HEK293 (cell line): Measurements from ENCODE around the gene CDYL.

ENCODE experiments used
- CTCF ChIA-PET: fragments of 350-600 bp; formaldehyde crosslinking; extraction: SDS; loops from one replicate; lab custom pipeline; 2021; ENCODE audit warnings: antibody characterized with exemption; lab: Yijun Ruan, JAX
- POLR2A ChIA-PET: fragments of 300-600 bp; formaldehyde crosslinking; extraction: SDS; loops from one replicate; lab custom pipeline; 2020; ENCODE audit warnings: antibody characterized with exemption, inconsistent platforms; lab: Yijun Ruan, JAX
- H3K27ac ChIP-seq: fragments of 200-500 bp; sonication (Bioruptor generic); 2 replicates; pipeline ENCODE4 v1.5.1; 2014; ENCODE audit warnings: low read depth, low read length, control low read depth, inconsistent platforms; ENCODE audit errors: extremely low read depth
- H3K36me3 ChIP-seq, 2 experiments: fragments of 200-500 bp in 1 of 2; sonication (Bioruptor generic) in 1 of 2; 1 replicate in 1 of 2; 2 replicates in 1 of 2; pipeline ENCODE4 v1.5.1; 2014 to 2017; ENCODE audit warnings: inconsistent platforms in 2 of 2, low read length in 2 of 2; ENCODE audit not compliant: control insufficient read depth in 2 of 2, insufficient read depth in 1 of 2
- H3K4me1 ChIP-seq: fragments of 200-500 bp; sonication (Bioruptor generic); 2 replicates; pipeline ENCODE4 v1.5.1; 2014; ENCODE audit warnings: mild to moderate bottlenecking, low read length, inconsistent platforms; ENCODE audit not compliant: control insufficient read depth, insufficient read depth
- H3K4me3 ChIP-seq: 2 replicates; pipeline ENCODE4 v1.5.1; 2011; ENCODE audit warnings: low read depth, mild to moderate bottlenecking, control low read depth, low read length, moderate library complexity
- H3K9me3 ChIP-seq: fragments of 200-500 bp; sonication (Bioruptor generic); 2 replicates; pipeline ENCODE4 v1.5.1; 2014; ENCODE audit warnings: low read depth, low read length, inconsistent platforms; ENCODE audit not compliant: control insufficient read depth, insufficient read depth
- HOXD13 ChIP-seq: sonication (generic); formaldehyde crosslinking; IDR thresholded peaks from 2 replicates; pipeline ENCODE4 v1.8.0; 2022; ENCODE audit warnings: missing genetic modification reagents, borderline replicate concordance
- SCRT1 ChIP-seq: fragments of 450-650 bp; formaldehyde crosslinking; IDR thresholded peaks from 2 replicates; pipeline ENCODE4 v1.5.1; 2016; ENCODE audit warnings: missing biosample characterization, missing genetic modification characterization, borderline replicate concordance
- ZBTB48 ChIP-seq: fragments of 450-650 bp; formaldehyde crosslinking; IDR thresholded peaks from 2 replicates; pipeline ENCODE4 v1.5.1; 2016; ENCODE audit warnings: missing biosample characterization, missing genetic modification characterization
- ZFP37 ChIP-seq: fragments of 450-650 bp; formaldehyde crosslinking; IDR thresholded peaks from 2 replicates; pipeline ENCODE4 v1.5.1; 2016; ENCODE audit warnings: missing biosample characterization, missing genetic modification characterization
- ZNF19 ChIP-seq: fragments of 450-650 bp; formaldehyde crosslinking; IDR thresholded peaks from 2 replicates; pipeline ENCODE4; 2016; ENCODE audit warnings: missing biosample characterization, missing genetic modification characterization, low read depth
- ZNF2 ChIP-seq: fragments of 450-650 bp; formaldehyde crosslinking; IDR thresholded peaks from 2 replicates; pipeline ENCODE4 v1.5.1; 2016; ENCODE audit warnings: missing biosample characterization, missing genetic modification characterization
- ZNF654 ChIP-seq: fragments of 450-650 bp; formaldehyde crosslinking; IDR thresholded peaks from 2 replicates; pipeline ENCODE4 v1.5.1; 2016; ENCODE audit warnings: low read depth, missing biosample characterization, missing genetic modification characterization
- ZNF76 ChIP-seq: fragments of 450-650 bp; formaldehyde crosslinking; IDR thresholded peaks from 2 replicates; pipeline ENCODE4; 2016; ENCODE audit warnings: low read depth, missing biosample characterization, missing genetic modification characterization, borderline replicate concordance
- ZSCAN16 ChIP-seq: fragments of 450-650 bp; formaldehyde crosslinking; IDR thresholded peaks from 2 replicates; pipeline ENCODE4 v1.5.1; 2016; ENCODE audit warnings: missing biosample characterization, missing genetic modification characterization
- TF ChIP-seq, protein P1 (sequence below): fragments of 450-650 bp; formaldehyde crosslinking; IDR thresholded peaks from 2 replicates; pipeline ENCODE4 v1.5.1; 2016; ENCODE audit warnings: missing biosample characterization, missing genetic modification characterization, borderline replicate concordance
- TF ChIP-seq, protein P2 (sequence below): fragments of 450-650 bp; formaldehyde crosslinking; IDR thresholded peaks from 2 replicates; pipeline ENCODE4 v1.5.1; 2016; ENCODE audit warnings: missing biosample characterization, missing genetic modification characterization
- TF ChIP-seq, protein P3 (sequence below): fragments of 450-650 bp; formaldehyde crosslinking; IDR thresholded peaks from 2 replicates; pipeline ENCODE4 v1.5.1; 2017; ENCODE audit warnings: missing biosample characterization, missing genetic modification characterization

CDYL gene

DNA sequence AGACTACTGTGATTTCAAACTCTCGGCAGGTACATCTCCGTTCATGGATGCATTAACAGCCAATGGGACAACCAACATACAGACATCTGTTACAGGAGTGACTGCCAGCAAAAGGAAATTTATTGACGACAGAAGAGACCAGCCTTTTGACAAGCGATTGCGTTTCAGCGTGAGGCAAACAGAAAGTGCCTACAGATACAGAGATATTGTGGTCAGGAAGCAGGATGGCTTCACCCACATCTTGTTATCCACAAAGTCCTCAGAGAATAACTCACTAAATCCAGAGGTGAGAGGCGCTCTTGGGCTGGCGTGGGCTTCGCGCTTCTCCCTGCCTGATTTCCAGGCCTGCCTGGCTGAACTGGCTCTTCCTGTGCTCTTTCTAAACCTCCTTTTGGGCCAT, 159.3 kb downstream of the CDYL start (continued):
- TF ChIP-seq, protein P1, sequence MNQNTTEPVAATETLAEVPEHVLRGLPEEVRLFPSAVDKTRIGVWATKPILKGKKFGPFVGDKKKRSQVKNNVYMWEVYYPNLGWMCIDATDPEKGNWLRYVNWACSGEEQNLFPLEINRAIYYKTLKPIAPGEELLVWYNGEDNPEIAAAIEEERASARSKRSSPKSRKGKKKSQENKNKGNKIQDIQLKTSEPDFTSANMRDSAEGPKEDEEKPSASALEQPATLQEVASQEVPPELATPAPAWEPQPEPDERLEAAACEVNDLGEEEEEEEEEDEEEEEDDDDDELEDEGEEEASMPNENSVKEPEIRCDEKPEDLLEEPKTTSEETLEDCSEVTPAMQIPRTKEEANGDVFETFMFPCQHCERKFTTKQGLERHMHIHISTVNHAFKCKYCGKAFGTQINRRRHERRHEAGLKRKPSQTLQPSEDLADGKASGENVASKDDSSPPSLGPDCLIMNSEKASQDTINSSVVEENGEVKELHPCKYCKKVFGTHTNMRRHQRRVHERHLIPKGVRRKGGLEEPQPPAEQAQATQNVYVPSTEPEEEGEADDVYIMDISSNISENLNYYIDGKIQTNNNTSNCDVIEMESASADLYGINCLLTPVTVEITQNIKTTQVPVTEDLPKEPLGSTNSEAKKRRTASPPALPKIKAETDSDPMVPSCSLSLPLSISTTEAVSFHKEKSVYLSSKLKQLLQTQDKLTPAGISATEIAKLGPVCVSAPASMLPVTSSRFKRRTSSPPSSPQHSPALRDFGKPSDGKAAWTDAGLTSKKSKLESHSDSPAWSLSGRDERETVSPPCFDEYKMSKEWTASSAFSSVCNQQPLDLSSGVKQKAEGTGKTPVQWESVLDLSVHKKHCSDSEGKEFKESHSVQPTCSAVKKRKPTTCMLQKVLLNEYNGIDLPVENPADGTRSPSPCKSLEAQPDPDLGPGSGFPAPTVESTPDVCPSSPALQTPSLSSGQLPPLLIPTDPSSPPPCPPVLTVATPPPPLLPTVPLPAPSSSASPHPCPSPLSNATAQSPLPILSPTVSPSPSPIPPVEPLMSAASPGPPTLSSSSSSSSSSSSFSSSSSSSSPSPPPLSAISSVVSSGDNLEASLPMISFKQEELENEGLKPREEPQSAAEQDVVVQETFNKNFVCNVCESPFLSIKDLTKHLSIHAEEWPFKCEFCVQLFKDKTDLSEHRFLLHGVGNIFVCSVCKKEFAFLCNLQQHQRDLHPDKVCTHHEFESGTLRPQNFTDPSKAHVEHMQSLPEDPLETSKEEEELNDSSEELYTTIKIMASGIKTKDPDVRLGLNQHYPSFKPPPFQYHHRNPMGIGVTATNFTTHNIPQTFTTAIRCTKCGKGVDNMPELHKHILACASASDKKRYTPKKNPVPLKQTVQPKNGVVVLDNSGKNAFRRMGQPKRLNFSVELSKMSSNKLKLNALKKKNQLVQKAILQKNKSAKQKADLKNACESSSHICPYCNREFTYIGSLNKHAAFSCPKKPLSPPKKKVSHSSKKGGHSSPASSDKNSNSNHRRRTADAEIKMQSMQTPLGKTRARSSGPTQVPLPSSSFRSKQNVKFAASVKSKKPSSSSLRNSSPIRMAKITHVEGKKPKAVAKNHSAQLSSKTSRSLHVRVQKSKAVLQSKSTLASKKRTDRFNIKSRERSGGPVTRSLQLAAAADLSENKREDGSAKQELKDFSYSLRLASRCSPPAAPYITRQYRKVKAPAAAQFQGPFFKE, result no peak
- TF ChIP-seq HOXD13 (CRISPR knock-in tag), result no peak
- TF ChIP-seq, protein P2, sequence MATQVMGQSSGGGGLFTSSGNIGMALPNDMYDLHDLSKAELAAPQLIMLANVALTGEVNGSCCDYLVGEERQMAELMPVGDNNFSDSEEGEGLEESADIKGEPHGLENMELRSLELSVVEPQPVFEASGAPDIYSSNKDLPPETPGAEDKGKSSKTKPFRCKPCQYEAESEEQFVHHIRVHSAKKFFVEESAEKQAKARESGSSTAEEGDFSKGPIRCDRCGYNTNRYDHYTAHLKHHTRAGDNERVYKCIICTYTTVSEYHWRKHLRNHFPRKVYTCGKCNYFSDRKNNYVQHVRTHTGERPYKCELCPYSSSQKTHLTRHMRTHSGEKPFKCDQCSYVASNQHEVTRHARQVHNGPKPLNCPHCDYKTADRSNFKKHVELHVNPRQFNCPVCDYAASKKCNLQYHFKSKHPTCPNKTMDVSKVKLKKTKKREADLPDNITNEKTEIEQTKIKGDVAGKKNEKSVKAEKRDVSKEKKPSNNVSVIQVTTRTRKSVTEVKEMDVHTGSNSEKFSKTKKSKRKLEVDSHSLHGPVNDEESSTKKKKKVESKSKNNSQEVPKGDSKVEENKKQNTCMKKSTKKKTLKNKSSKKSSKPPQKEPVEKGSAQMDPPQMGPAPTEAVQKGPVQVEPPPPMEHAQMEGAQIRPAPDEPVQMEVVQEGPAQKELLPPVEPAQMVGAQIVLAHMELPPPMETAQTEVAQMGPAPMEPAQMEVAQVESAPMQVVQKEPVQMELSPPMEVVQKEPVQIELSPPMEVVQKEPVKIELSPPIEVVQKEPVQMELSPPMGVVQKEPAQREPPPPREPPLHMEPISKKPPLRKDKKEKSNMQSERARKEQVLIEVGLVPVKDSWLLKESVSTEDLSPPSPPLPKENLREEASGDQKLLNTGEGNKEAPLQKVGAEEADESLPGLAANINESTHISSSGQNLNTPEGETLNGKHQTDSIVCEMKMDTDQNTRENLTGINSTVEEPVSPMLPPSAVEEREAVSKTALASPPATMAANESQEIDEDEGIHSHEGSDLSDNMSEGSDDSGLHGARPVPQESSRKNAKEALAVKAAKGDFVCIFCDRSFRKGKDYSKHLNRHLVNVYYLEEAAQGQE (tag by site-specific recombination), result no peak

DNA sequence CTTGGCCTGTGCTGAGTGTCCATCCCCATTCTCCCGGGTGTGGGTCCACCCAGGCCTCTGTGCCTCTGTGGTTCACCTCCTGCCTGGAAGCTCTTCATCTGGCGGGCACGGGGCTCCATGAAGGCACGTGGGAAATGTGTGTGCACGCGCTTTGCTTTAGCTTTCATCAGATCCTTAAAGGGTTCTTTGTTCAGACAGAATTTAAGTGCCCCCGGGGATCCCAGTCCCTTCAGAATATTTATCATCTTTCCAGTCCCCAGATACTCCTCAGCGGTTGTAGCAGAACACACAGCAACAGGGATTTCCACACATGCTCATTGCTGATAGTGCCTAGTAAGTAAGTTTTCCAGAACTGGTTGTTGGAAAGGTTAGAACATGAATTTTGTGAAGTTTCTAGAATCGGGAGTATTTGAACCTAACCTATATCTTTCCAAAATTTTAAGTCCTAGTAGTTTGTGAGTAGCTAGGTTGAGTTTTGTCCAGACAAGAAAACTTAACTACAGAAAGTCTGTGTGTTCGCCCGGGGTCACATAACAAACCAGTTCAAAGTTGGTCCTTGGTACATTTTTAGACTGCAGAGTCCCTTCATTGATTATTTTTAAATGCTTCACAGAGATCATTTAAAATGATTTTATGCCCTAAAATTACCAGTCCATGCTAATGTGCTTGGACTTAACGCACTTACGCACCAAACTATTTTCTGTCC, 159.9 kb downstream of the CDYL start:
- no peak for TF ChIP-seq ZNF19 (tag by site-specific recombination)
- TF ChIP-seq ZBTB48 (tag by site-specific recombination), result no peak
- no peak for TF ChIP-seq ZSCAN16
- H3K27ac ChIP-seq, result no peak overlapping the region
- CTCF ChIA-PET, result interaction anchor here (0.7 to 1.4 kb wide), 3 partner anchors 9 to 772 kb away, joined by 3 to 6 read pairs (median 3); no protein-coding TSS in a partner anchor
- no peaks in the 10 kb centered on the region for H3K9me3 ChIP-seq
- POLR2A ChIA-PET, result no interaction called here
- peaks cover 0 to 5% of the 10 kb centered on the region in 2 experiments; a peak in 1 of 3 replicates for H3K36me3 ChIP-seq
- no peak overlapping the region for H3K4me3 ChIP-seq
- peaks cover 2% of the 10 kb centered on the region; the same call in 1 of the 2 replicates for H3K4me1 ChIP-seq

DNA sequence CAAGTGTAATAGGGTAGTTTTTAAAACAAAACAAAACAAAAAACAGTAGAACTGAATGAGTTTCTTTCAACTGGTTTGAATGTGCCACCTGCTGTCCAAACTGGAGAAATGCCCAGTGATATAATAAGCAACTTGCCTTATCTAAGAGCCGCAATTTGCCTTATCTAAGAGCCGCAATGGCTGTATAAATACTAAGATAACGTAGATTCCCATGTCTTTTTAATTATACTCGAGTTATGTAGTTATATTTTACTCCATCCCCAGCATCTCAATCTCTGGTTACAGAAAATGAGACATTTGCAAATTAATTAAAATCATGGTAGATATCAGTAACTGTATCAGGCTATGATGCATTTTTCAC, 160.5 kb downstream of the CDYL start:
- CTCF ChIA-PET, result interaction anchor here (1.2 to 1.4 kb wide), 2 partner anchors 9 to 14 kb away, joined by 6 read pairs; no protein-coding TSS in a partner anchor
- no peak overlapping the region for H3K4me3 ChIP-seq
- POLR2A ChIA-PET, result no interaction called here

More for the DNA sequence above, 160.5 kb downstream of the CDYL start:
- TF ChIP-seq ZNF2 (tag by site-specific recombination) (peak; percentile 67), ZNF654 (tag by site-specific recombination) (peak; percentile 85), SCRT1 (peak; percentile 34; the same call in 1 of the 2 replicates), ZNF76 (tag by site-specific recombination) (no peak), ZFP37 (tag by site-specific recombination) (no peak)
- TF ChIP-seq, protein P3, sequence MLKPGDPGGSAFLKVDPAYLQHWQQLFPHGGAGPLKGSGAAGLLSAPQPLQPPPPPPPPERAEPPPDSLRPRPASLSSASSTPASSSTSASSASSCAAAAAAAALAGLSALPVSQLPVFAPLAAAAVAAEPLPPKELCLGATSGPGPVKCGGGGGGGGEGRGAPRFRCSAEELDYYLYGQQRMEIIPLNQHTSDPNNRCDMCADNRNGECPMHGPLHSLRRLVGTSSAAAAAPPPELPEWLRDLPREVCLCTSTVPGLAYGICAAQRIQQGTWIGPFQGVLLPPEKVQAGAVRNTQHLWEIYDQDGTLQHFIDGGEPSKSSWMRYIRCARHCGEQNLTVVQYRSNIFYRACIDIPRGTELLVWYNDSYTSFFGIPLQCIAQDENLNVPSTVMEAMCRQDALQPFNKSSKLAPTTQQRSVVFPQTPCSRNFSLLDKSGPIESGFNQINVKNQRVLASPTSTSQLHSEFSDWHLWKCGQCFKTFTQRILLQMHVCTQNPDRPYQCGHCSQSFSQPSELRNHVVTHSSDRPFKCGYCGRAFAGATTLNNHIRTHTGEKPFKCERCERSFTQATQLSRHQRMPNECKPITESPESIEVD (tag by site-specific recombination), result peak; percentile 34; the same call in 1 of the 2 replicates
- TF ChIP-seq, all 188 proteins: peak for 4
- no peak overlapping the region for H3K27ac ChIP-seq
- peaks cover 0 to 5% of the 10 kb centered on the region in 2 experiments; a peak in 1 of 3 replicates for H3K36me3 ChIP-seq
- H3K9me3 ChIP-seq, result no peaks in the 10 kb centered on the region
- H3K4me1 ChIP-seq, result peaks cover 4% of the 10 kb centered on the region
